HepG2 (cell line): Measurements from ENCODE around the gene ATP7B. TPM values are rescaled to one million over a fixed set of nuclear protein-coding genes. Genes with fewer than 3 reads are reported as not detected.
A peak's percentile ranks its signal among the peaks of the same experiment; 100 is the strongest.

Experiments
- AGO2 ChIP-seq: fragments of 200-400 bp; formaldehyde crosslinking; optimal IDR thresholded peaks from 2 replicates; pipeline ENCODE3; 2017; ENCODE audit warnings: mild to moderate bottlenecking, low read depth, low read length, moderate library complexity
- EP300 ChIP-seq, 3 experiments: sonication (generic) in 1 of 3; formaldehyde crosslinking in 1 of 3; IDR thresholded peaks; 2 replicates each; pipeline versions ENCODE4 v1.5.1 to v1.6.1; 2011 to 2020; ENCODE audit warnings: low read depth in 2 of 3, low read length in 2 of 3, borderline replicate concordance in 1 of 3, improper control_type of control experiment in 1 of 3, mild to moderate bottlenecking in 1 of 3, missing genetic modification reagents in 1 of 3, moderate library complexity in 1 of 3
- MED13 ChIP-seq: sonication (generic); formaldehyde crosslinking; IDR thresholded peaks from 2 replicates; pipeline ENCODE4 v1.5.0; 2020; ENCODE audit warnings: missing genetic modification reagents
- PHF21A ChIP-seq: sonication (generic); formaldehyde crosslinking; IDR thresholded peaks from 2 replicates; pipeline ENCODE4 v1.5.0; 2020; ENCODE audit warnings: mild to moderate bottlenecking, missing genetic modification reagents
- POLR2AphosphoS2 ChIP-seq: IDR thresholded peaks from 2 replicates; pipeline ENCODE4 v1.6.1; 2011; ENCODE audit warnings: low read depth, low read length, improper control_type of control experiment
- POLR2G ChIP-seq: fragments of 200-400 bp; formaldehyde crosslinking; IDR thresholded peaks from 2 replicates; pipeline ENCODE4 v1.6.1; 2018; ENCODE audit warnings: mild to moderate bottlenecking, low read depth, low read length, moderate library complexity
- TARDBP ChIP-seq: sonication (generic); formaldehyde crosslinking; IDR thresholded peaks from 2 replicates; pipeline ENCODE4 v1.8.0; 2022; ENCODE audit warnings: mild to moderate bottlenecking, missing genetic modification reagents
- XRCC5 ChIP-seq: fragments of 200-400 bp; formaldehyde crosslinking; optimal IDR thresholded peaks from 2 replicates; pipeline ENCODE3; 2017; ENCODE audit warnings: mild to moderate bottlenecking, low read length
- ZNF260 ChIP-seq: sonication (generic); formaldehyde crosslinking; IDR thresholded peaks from 2 replicates; pipeline ENCODE4 v1.4.0; 2020; ENCODE audit warnings: missing genetic modification reagents, low read depth, mild to moderate bottlenecking, borderline replicate concordance
- ZNF484 ChIP-seq: sonication (generic); formaldehyde crosslinking; IDR thresholded peaks from 2 replicates; pipeline ENCODE4 v1.5.1; 2020; ENCODE audit warnings: mild to moderate bottlenecking, low read depth, missing genetic modification reagents, borderline replicate concordance
- ZNF570 ChIP-seq: sonication (generic); formaldehyde crosslinking; IDR thresholded peaks from 2 replicates; pipeline ENCODE4 v1.4.0; 2020; ENCODE audit warnings: mild to moderate bottlenecking, missing genetic modification reagents, borderline replicate concordance
- ZSCAN20 ChIP-seq: sonication (generic); formaldehyde crosslinking; IDR thresholded peaks from 2 replicates; pipeline ENCODE4 v1.4.0; 2020; ENCODE audit warnings: missing genetic modification reagents, mild to moderate bottlenecking, borderline replicate concordance
- polyA plus RNA-seq, 8 experiments: library from polyadenylated mRNA; depleted of rRNA in 3 of 8; stranded (reverse) in 7 of 8; unstranded in 1 of 8; fragments of >200 nt; fragmentation: Illumina TruSeq in 4 of 8; extraction: Trizol in 4 of 8; gene quantifications; 2 replicates each; pipeline versions ENCODE4 v1.2.1 to v1.2.3, GENCODE V29; 2011 to 2016; ENCODE audit warnings: low read depth in 4 of 8, missing spikeins in 1 of 8, mixed read lengths in 1 of 8; ENCODE audit not compliant: insufficient read depth in 1 of 8
- total RNA-seq, 5 experiments: library from RNA; depleted of rRNA; stranded (reverse); fragments of >200 nt; fragmentation: Illumina TruSeq; extraction: Trizol; gene quantifications; 2 replicates each; pipeline ENCODE4 v1.2.3, GENCODE V29; 2016; ENCODE audit warnings: low read depth in 1 of 5
- TF ChIP-seq, protein P1 (sequence below): sonication (generic); formaldehyde crosslinking; IDR thresholded peaks from one replicate; pipeline ENCODE4 v1.5.1; 2020; ENCODE audit warnings: mild to moderate bottlenecking, missing genetic modification reagents; ENCODE audit errors: not compliant biosample characterization
- TF ChIP-seq, protein P2 (sequence below): sonication (generic); formaldehyde crosslinking; IDR thresholded peaks from 2 replicates; pipeline ENCODE4 v1.4.0; 2020; ENCODE audit warnings: missing genetic modification reagents, mild to moderate bottlenecking, borderline replicate concordance
- TF ChIP-seq, protein P3 (sequence below): sonication (generic); formaldehyde crosslinking; IDR thresholded peaks from 2 replicates; pipeline ENCODE4 v1.8.1; 2023; ENCODE audit warnings: mild to moderate bottlenecking, missing genetic modification reagents

The ATP7B gene
- total and polyA plus RNA-seq, 2 of the 13 experiments (the other 11 are each of a cell fraction or from before 2014, with no cell fraction given) = 31.8 to 57.4 TPM

DNA sequence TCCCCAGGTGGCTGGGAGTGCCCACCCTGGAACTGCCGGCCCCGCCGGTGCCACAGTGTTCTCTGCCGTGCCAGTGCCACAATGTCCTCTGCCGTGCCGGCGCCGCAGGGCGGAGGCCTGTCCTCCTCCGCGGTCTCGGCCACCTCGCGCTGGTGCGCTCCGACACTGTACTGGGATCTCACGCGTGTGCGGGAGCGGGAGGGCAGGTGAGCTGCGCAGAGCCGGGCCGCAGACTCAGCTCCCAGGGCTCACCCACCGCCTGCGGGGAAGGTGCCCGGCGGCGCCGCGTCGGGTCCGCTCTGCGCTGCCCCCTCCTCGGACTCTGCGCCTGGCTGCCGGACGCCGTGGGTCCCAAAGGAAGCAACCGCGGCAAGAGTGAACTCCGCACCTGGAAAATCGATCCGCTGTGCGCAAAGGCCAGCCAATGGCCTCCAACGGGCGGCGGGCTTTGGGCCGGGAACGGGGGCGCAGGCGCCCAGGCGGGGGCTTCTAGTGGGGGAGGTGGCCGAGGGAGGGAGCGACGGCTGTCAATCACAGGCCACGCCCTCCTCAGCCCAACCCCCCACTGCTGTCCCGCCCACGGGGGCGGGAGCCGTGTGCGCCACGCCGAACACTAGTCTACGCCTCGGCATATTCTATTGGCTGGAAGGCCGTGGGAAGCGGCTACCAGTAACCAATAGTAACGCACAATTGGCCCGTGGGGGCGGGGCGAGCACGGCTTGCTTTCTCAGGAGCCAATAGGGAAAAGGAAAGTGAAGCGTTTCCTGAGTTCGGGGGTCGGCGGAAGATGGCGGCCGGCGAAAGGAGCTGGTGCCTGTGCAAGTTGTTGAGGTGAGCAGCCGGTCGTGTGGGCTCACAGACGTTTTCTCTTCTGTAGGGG lies 622 bp upstream of the ATP7B start, which contains the start of gene ALG11 (continued):
- TF ChIP-seq, protein P1, sequence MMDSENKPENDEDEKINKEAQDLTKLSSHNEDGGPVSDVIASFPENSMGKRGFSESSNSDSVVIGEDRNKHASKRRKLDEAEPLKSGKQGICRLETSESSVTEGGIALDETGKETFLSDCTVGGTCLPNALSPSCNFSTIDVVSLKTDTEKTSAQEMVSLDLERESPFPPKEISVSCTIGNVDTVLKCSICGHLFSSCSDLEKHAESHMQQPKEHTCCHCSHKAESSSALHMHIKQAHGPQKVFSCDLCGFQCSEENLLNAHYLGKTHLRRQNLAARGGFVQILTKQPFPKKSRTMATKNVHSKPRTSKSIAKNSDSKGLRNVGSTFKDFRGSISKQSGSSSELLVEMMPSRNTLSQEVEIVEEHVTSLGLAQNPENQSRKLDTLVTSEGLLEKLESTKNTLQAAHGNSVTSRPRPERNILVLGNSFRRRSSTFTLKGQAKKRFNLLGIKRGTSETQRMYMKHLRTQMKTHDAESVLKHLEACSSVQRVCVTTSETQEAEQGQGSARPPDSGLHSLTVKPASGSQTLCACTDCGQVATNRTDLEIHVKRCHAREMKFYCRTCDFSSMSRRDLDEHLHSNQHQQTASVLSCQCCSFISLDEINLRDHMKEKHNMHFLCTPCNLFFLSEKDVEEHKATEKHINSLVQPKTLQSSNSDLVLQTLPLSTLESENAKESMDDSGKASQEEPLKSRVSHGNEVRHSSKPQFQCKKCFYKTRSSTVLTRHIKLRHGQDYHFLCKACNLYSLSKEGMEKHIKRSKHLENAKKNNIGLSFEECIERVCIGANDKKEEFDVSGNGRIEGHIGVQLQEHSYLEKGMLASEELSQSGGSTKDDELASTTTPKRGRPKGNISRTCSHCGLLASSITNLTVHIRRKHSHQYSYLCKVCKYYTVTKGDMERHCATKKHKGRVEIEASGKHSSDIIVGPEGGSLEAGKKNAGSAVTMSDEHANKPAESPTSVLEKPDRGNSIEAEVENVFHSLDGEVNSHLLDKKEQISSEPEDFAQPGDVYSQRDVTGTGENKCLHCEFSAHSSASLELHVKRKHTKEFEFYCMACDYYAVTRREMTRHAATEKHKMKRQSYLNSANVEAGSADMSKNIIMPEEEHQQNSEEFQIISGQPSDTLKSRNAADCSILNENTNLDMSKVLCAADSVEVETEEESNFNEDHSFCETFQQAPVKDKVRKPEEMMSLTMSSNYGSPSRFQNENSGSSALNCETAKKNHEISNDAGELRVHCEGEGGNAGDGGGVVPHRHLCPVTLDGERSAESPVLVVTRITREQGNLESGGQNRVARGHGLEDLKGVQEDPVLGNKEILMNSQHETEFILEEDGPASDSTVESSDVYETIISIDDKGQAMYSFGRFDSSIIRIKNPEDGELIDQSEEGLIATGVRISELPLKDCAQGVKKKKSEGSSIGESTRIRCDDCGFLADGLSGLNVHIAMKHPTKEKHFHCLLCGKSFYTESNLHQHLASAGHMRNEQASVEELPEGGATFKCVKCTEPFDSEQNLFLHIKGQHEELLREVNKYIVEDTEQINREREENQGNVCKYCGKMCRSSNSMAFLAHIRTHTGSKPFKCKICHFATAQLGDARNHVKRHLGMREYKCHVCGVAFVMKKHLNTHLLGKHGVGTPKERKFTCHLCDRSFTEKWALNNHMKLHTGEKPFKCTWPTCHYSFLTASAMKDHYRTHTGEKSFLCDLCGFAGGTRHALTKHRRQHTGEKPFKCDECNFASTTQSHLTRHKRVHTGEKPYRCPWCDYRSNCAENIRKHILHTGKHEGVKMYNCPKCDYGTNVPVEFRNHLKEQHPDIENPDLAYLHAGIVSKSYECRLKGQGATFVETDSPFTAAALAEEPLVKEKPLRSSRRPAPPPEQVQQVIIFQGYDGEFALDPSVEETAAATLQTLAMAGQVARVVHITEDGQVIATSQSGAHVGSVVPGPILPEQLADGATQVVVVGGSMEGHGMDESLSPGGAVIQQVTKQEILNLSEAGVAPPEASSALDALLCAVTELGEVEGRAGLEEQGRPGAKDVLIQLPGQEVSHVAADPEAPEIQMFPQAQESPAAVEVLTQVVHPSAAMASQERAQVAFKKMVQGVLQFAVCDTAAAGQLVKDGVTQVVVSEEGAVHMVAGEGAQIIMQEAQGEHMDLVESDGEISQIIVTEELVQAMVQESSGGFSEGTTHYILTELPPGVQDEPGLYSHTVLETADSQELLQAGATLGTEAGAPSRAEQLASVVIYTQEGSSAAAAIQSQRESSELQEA (CRISPR knock-in tag) = peak; percentile 55
- TF ChIP-seq TARDBP (peak; percentile 84), XRCC5 (no peak), ZSCAN20 (CRISPR knock-in tag) (peak; percentile 84; the same call in 1 of the 2 replicates), POLR2AphosphoS2 (no peak), POLR2G (peak; percentile 92), ZNF570 (CRISPR knock-in tag) (no peak; the same call in 1 of the 2 replicates), PHF21A (peak; percentile 91), ZNF484 (CRISPR knock-in tag) (peak; percentile 40; the same call in 1 of the 2 replicates), ZNF260 (no peak), MED13 (CRISPR knock-in tag) (peak; percentile 79), AGO2 (peak; percentile 93), EP300 (IDR thresholded peaks at IDR 0.05; ENCODE audit: low read depth in 2 of 2, low read length in 2 of 2) (peak; percentile 25 to 89; a peak in 2 of 4 replicates), EP300 (CRISPR knock-in tag; IDR thresholded peaks at IDR 0.05; ENCODE audit: borderline replicate concordance) (peak; percentile 62; the same call in 1 of the 2 replicates)
- TF ChIP-seq, protein P2, sequence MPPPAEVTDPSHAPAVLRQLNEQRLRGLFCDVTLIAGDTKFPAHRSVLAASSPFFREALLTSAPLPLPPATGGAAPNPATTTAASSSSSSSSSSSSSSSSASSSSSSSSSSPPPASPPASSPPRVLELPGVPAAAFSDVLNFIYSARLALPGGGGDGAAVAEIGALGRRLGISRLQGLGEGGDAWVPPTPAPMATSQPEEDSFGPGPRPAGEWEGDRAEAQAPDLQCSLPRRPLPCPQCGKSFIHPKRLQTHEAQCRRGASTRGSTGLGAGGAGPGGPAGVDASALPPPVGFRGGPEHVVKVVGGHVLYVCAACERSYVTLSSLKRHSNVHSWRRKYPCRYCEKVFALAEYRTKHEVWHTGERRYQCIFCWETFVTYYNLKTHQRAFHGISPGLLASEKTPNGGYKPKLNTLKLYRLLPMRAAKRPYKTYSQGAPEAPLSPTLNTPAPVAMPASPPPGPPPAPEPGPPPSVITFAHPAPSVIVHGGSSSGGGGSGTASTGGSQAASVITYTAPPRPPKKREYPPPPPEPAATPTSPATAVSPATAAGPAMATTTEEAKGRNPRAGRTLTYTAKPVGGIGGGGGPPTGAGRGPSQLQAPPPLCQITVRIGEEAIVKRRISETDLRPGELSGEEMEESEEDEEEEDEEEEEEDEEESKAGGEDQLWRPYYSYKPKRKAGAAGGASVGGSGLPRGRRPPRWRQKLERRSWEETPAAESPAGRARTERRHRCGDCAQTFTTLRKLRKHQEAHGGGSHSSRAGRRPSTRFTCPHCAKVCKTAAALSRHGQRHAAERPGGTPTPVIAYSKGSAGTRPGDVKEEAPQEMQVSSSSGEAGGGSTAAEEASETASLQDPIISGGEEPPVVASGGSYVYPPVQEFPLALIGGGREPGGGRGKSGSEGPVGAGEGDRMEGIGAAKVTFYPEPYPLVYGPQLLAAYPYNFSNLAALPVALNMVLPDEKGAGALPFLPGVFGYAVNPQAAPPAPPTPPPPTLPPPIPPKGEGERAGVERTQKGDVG (CRISPR knock-in tag) = peak; percentile 46; the same call in 1 of the 2 replicates
- TF ChIP-seq, protein P3, sequence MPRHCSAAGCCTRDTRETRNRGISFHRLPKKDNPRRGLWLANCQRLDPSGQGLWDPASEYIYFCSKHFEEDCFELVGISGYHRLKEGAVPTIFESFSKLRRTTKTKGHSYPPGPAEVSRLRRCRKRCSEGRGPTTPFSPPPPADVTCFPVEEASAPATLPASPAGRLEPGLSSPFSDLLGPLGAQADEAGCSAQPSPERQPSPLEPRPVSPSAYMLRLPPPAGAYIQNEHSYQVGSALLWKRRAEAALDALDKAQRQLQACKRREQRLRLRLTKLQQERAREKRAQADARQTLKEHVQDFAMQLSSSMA (CRISPR knock-in tag) = peak; percentile 75
